ENCODE results near the gene GRK4.

- TF ChIP-seq CTCF (IDR thresholded peaks at IDR 0.05): no peak
- TF ChIP-seq EZH2 (IDR thresholded peaks at IDR 0.05; ENCODE audit: borderline replicate concordance, insufficient read depth, low read depth, low read length, poor library complexity, severe bottlenecking): no peak
These were observed 40.2 kb upstream of the GRK4 start for GRCh38 chr4:2923141-2923551.
